Measurements from ENCODE around the gene EIF4E1B. TPM values are rescaled to one million over a fixed set of nuclear protein-coding genes. Genes with fewer than 3 reads are reported as not detected.

Gene EIF4E1B
- total RNA-seq, 2 experiments from 2014 or later = not detected

- Mint-ChIP-seq H3K27me3 (peaks cover 20% of the 10 kb centered on the region), H3K4me1 (no peaks in the 10 kb centered on the region), H3K4me3 (no peak overlapping the region), H3K9me3 (no peaks in the 10 kb centered on the region), H3K27ac (no peak overlapping the region), H3K36me3 (ENCODE audit: low read depth) (no peaks in the 10 kb centered on the region)
- ChIA-PET CTCF (interaction anchor here (1.5 to 3.7 kb wide), 2 partner anchors 10 to 11 kb away, joined by 4 to 23 read pairs; no protein-coding TSS in a partner anchor), POLR2A (no interaction called here)
- no peak for DNase-seq
These were observed 40.0 kb downstream of the EIF4E1B start for GRCh38 chr5:176670449-176670848.

- no peaks in the 10 kb centered on the region for H3K4me1 Mint-ChIP-seq
- ChIA-PET POLR2A (no interaction called here), CTCF (interaction anchor here (3.7 kb wide), 1 partner anchor 11 kb away, joined by 23 read pairs; no protein-coding TSS in a partner anchor)
- no peaks in the 10 kb centered on the region for H3K9me3 Mint-ChIP-seq
- no peaks in the 10 kb centered on the region for H3K36me3 Mint-ChIP-seq (ENCODE audit: low read depth)
- no peak overlapping the region for H3K4me3 Mint-ChIP-seq
- peaks cover 18% of the 10 kb centered on the region for H3K27me3 Mint-ChIP-seq
- DNase-seq = no peak
- H3K27ac Mint-ChIP-seq = no peak overlapping the region
These were observed 40.9 kb downstream of the EIF4E1B start for GRCh38 chr5:176671399-176671798.

GRCh38 chr5:176671890-176672747 is 41.6 kb downstream of the EIF4E1B start:
- H3K36me3 Mint-ChIP-seq (ENCODE audit: low read depth) = no peaks in the 10 kb centered on the region
- H3K4me3 Mint-ChIP-seq = no peak overlapping the region
- ChIA-PET POLR2A (no interaction called here), CTCF (interaction anchor here (1.9 to 3.7 kb wide), 2 partner anchors 11 kb away, joined by 8 to 23 read pairs; no protein-coding TSS in a partner anchor)
- H3K9me3 Mint-ChIP-seq = no peaks in the 10 kb centered on the region
- H3K27me3 Mint-ChIP-seq = peaks cover 18% of the 10 kb centered on the region
- H3K27ac Mint-ChIP-seq = no peak overlapping the region
- no peaks in the 10 kb centered on the region for H3K4me1 Mint-ChIP-seq
- no peak for DNase-seq

- no peaks in the 10 kb centered on the region for H3K36me3 Mint-ChIP-seq (ENCODE audit: low read depth)
- H3K27ac Mint-ChIP-seq = no peak overlapping the region
- no peak overlapping the region for H3K4me3 Mint-ChIP-seq
- no peaks in the 10 kb centered on the region for H3K9me3 Mint-ChIP-seq
- ChIA-PET POLR2A (interaction anchor here (0.6 kb wide), 1 partner anchor 27 kb away, joined by 3 read pairs; no protein-coding TSS in a partner anchor), CTCF (interaction anchor here (1.9 to 2.9 kb wide), 2 partner anchors 13 kb away, joined by 8 to 10 read pairs; no protein-coding TSS in a partner anchor)
- peaks cover 22% of the 10 kb centered on the region for H3K27me3 Mint-ChIP-seq
- no peaks in the 10 kb centered on the region for H3K4me1 Mint-ChIP-seq
- no peak for DNase-seq
These were observed 43.4 kb downstream of the EIF4E1B start for GRCh38 chr5:176673651-176674583.

- Mint-ChIP-seq H3K4me3 (no peak overlapping the region), H3K27me3 (peaks cover 28% of the 10 kb centered on the region), H3K9me3 (no peaks in the 10 kb centered on the region), H3K4me1 (no peaks in the 10 kb centered on the region), H3K27ac (no peak overlapping the region), H3K36me3 (ENCODE audit: low read depth) (no peaks in the 10 kb centered on the region)
- ChIA-PET CTCF (interaction anchor here (2.9 kb wide), 1 partner anchor 14 kb away, joined by 10 read pairs; no protein-coding TSS in a partner anchor), POLR2A (interaction anchor here (0.6 kb wide), 1 partner anchor 28 kb away, joined by 3 read pairs; no protein-coding TSS in a partner anchor)
- no peak for DNase-seq
These were observed 44.3 kb downstream of the EIF4E1B start for GRCh38 chr5:176674799-176675198.

- Mint-ChIP-seq H3K9me3 (no peaks in the 10 kb centered on the region), H3K4me1 (no peaks in the 10 kb centered on the region), H3K27me3 (peaks cover 31% of the 10 kb centered on the region), H3K36me3 (ENCODE audit: low read depth) (no peaks in the 10 kb centered on the region), H3K27ac (no peak overlapping the region), H3K4me3 (no peak overlapping the region)
- CTCF ChIA-PET = interaction anchor here (2.9 kb wide), 1 partner anchor 15 kb away, joined by 10 read pairs; no protein-coding TSS in a partner anchor
- DNase-seq = no peak
- POLR2A ChIA-PET = no interaction called here
These were observed 45.3 kb downstream of the EIF4E1B start for GRCh38 chr5:176675676-176676360.

GRCh38 chr5:176676361-176676824 is 45.9 kb downstream of the EIF4E1B start:
- Mint-ChIP-seq H3K4me1 (no peaks in the 10 kb centered on the region), H3K9me3 (no peaks in the 10 kb centered on the region), H3K27ac (no peak overlapping the region), H3K36me3 (ENCODE audit: low read depth) (no peaks in the 10 kb centered on the region), H3K4me3 (no peak overlapping the region), H3K27me3 (peaks cover 30% of the 10 kb centered on the region)
- ChIA-PET POLR2A (no interaction called here), CTCF (interaction anchor here (2.9 kb wide), 1 partner anchor 16 kb away, joined by 10 read pairs; no protein-coding TSS in a partner anchor)
- DNase-seq = no peak

GRCh38 chr5:176677209-176677939 is 46.9 kb downstream of the EIF4E1B start:
- H3K4me1 Mint-ChIP-seq = no peaks in the 10 kb centered on the region
- H3K9me3 Mint-ChIP-seq = no peaks in the 10 kb centered on the region
- no peak for DNase-seq
- ChIA-PET CTCF (no interaction called here), POLR2A (no interaction called here)
- no peak overlapping the region for H3K27ac Mint-ChIP-seq
- no peak overlapping the region for H3K4me3 Mint-ChIP-seq
- peaks cover 37% of the 10 kb centered on the region for H3K27me3 Mint-ChIP-seq
- no peaks in the 10 kb centered on the region for H3K36me3 Mint-ChIP-seq (ENCODE audit: low read depth)

GRCh38 chr5:176678584-176678983 is 48.1 kb downstream of the EIF4E1B start:
- no peaks in the 10 kb centered on the region for H3K36me3 Mint-ChIP-seq (ENCODE audit: low read depth)
- CTCF ChIA-PET = interaction anchor here (1.0 kb wide), 1 partner anchor 18 kb away, joined by 7 read pairs; no protein-coding TSS in a partner anchor
- peaks cover 38% of the 10 kb centered on the region for H3K27me3 Mint-ChIP-seq
- no peak for DNase-seq
- no peak overlapping the region for H3K27ac Mint-ChIP-seq
- POLR2A ChIA-PET = no interaction called here
- H3K9me3 Mint-ChIP-seq = no peaks in the 10 kb centered on the region
- H3K4me1 Mint-ChIP-seq = no peaks in the 10 kb centered on the region
- H3K4me3 Mint-ChIP-seq = no peak overlapping the region

GRCh38 chr5:176679365-176680225 is 49.1 kb downstream of the EIF4E1B start:
- no peaks in the 10 kb centered on the region for H3K4me1 Mint-ChIP-seq
- no peak overlapping the region for H3K27ac Mint-ChIP-seq
- peaks cover 2% of the 10 kb centered on the region for H3K36me3 Mint-ChIP-seq (ENCODE audit: low read depth)
- H3K27me3 Mint-ChIP-seq = peaks cover 45% of the 10 kb centered on the region
- no peaks in the 10 kb centered on the region for H3K9me3 Mint-ChIP-seq
- DNase-seq = no peak
- POLR2A ChIA-PET = no interaction called here
- H3K4me3 Mint-ChIP-seq = no peak overlapping the region
- CTCF ChIA-PET = interaction anchor here (1.4 kb wide), 1 partner anchor 18 kb away, joined by 7 read pairs; no protein-coding TSS in a partner anchor

GRCh38 chr5:176680226-176680563 is 49.7 kb downstream of the EIF4E1B start:
- CTCF ChIA-PET = interaction anchor here (1.4 kb wide), 1 partner anchor 19 kb away, joined by 7 read pairs; no protein-coding TSS in a partner anchor

More at GRCh38 chr5:176680226-176680563, 49.7 kb downstream of the EIF4E1B start:
- Mint-ChIP-seq H3K27me3 (peaks cover 48% of the 10 kb centered on the region), H3K4me3 (no peak overlapping the region), H3K9me3 (no peaks in the 10 kb centered on the region), H3K36me3 (ENCODE audit: low read depth) (peaks cover 2% of the 10 kb centered on the region), H3K27ac (no peak overlapping the region), H3K4me1 (no peaks in the 10 kb centered on the region)
- no peak for DNase-seq
- POLR2A ChIA-PET = no interaction called here

Data from activated CD4-positive, alpha-beta memory T cell treated with anti-CD3 and anti-CD28 coated beads, Interleukin-2, amount 10 ng/mL, durations not matched to agents 7 days and 5 days (primary cell).